Activated CD8-positive, alpha-beta memory T cell treated with anti-CD3 and anti-CD28 coated beads, Interleukin-2, amount 10 ng/mL, durations not matched to agents 7 days and 5 days (primary cell): ENCODE results near the gene TBCC. TPM values are rescaled to one million over a fixed set of nuclear protein-coding genes. Genes with fewer than 3 reads are reported as not detected.
A peak's percentile ranks its signal among the peaks of the same experiment; 100 is the strongest.
"Not testable (repeated sequence)": the region's sequence is repeated elsewhere in the genome, so short reads cannot be mapped to it uniquely, and the experiment has no call there.

Experiments
- ATAC-seq: fragments of 150-1000 bp; cut with Tn5 transposase; one replicate; pipeline ENCODE4 v1.10.0; 2021; ENCODE audit warnings: moderate library complexity
- CTCF ChIA-PET: fragments of 350-600 bp; sonication (Branson Sonifier 250); formaldehyde crosslinking; loops from one replicate; lab custom pipeline; 2021; ENCODE audit warnings: antibody characterized with exemption; lab: Charles Lee
- DNase-seq: peaks from one replicate; pipeline ENCODE4 v3.0.0-alpha.2; 2020
- H3K27ac Mint-ChIP-seq: one replicate; pipeline ENCODE4 v1.8.0; 2021; ENCODE audit warnings: mild to moderate bottlenecking, mixed read lengths
- H3K27me3 Mint-ChIP-seq: one replicate; pipeline ENCODE4 v1.8.0; 2021; ENCODE audit warnings: mixed read lengths
- H3K36me3 Mint-ChIP-seq: one replicate; pipeline ENCODE4 v1.8.0; 2021; ENCODE audit warnings: mild to moderate bottlenecking, mixed read lengths
- H3K4me1 Mint-ChIP-seq: one replicate; pipeline ENCODE4 v1.8.0; 2021; ENCODE audit warnings: mixed read lengths
- H3K4me3 Mint-ChIP-seq: one replicate; pipeline ENCODE4 v1.8.0; 2021; ENCODE audit warnings: mild to moderate bottlenecking, moderate library complexity, mixed read lengths
- H3K9me3 Mint-ChIP-seq: one replicate; pipeline ENCODE4 v1.8.0; 2022; ENCODE audit warnings: low read depth, mixed read lengths
- total RNA-seq, 2 experiments: library from RNA; stranded (reverse); gene quantifications; one replicate each; pipeline ENCODE4 v1.2.3, GENCODE V29; 2021

The TBCC gene
- total RNA-seq, 2 experiments from 2014 or later = 29.8 to 35.5 TPM

- CTCF ChIA-PET = interaction anchor here (0.9 to 4.5 kb wide), 6 partner anchors 9 to 218 kb away, joined by 3 to 37 read pairs (median 4); partner anchors contain the start of gene UBR2
- Mint-ChIP-seq H3K36me3 (peaks cover 17% of the 10 kb centered on the region), H3K9me3 (no peaks in the 10 kb centered on the region), H3K27ac (peak within 1 kb of the TSS; percentile 96), H3K27me3 (no peaks in the 10 kb centered on the region), H3K4me3 (peak within 1 kb of the TSS; percentile 93), H3K4me1 (peaks cover 42% of the 10 kb centered on the region)
- ATAC-seq = peak; percentile 33
- DNase-seq = peak; percentile 75
These were observed 36.1 kb upstream of the TBCC start, which contains the start of gene BICRAL for GRCh38 chr6:42781796-42782688. BICRAL (plus strand) TSS chr6:42782052; CDS start chr6:42822023, 39,971 bp downstream.

- Mint-ChIP-seq H3K4me3 (peak overlapping the region; percentile 93), H3K4me1 (peaks cover 48% of the 10 kb centered on the region), H3K9me3 (no peaks in the 10 kb centered on the region), H3K27me3 (no peaks in the 10 kb centered on the region), H3K36me3 (peaks cover 20% of the 10 kb centered on the region), H3K27ac (peak overlapping the region; percentile 96)
- no peak for ATAC-seq
- DNase-seq = no peak
- CTCF ChIA-PET = interaction anchor here (1.2 to 4.5 kb wide), 4 partner anchors 11 to 109 kb away, joined by 3 to 37 read pairs (median 4); a partner anchor contains a TSS
These were observed 35.6 kb upstream of the TBCC start for GRCh38 chr6:42781546-42781795.

GRCh38 chr6:42779521-42779920 lies 33.6 kb upstream of the TBCC start:
- DNase-seq (no peak), ATAC-seq (no peak)
- CTCF ChIA-PET = interaction anchor here (1.4 to 4.5 kb wide), 2 partner anchors 9 to 34 kb away, joined by 4 to 37 read pairs; partner anchors contain the start of gene TBCC
- H3K4me1 Mint-ChIP-seq = peaks cover 51% of the 10 kb centered on the region
- peak overlapping the region; percentile 52 for H3K27ac Mint-ChIP-seq
- H3K4me3 Mint-ChIP-seq = no peak overlapping the region
- no peaks in the 10 kb centered on the region for H3K27me3 Mint-ChIP-seq
- H3K36me3 Mint-ChIP-seq = peaks cover 16% of the 10 kb centered on the region
- H3K9me3 Mint-ChIP-seq = no peaks in the 10 kb centered on the region

- no peaks in the 10 kb centered on the region for H3K9me3 Mint-ChIP-seq
- peaks cover 6% of the 10 kb centered on the region for H3K36me3 Mint-ChIP-seq
- peaks cover 57% of the 10 kb centered on the region for H3K4me1 Mint-ChIP-seq
- H3K4me3 Mint-ChIP-seq = no peak overlapping the region
- no peak for ATAC-seq
- CTCF ChIA-PET = no interaction called here
- DNase-seq = no peak
- H3K27me3 Mint-ChIP-seq = no peaks in the 10 kb centered on the region
- H3K27ac Mint-ChIP-seq = no peak overlapping the region
These were observed 32.2 kb upstream of the TBCC start for GRCh38 chr6:42778122-42778521.

GRCh38 chr6:42777126-42777822 lies 31.4 kb upstream of the TBCC start:
- CTCF ChIA-PET = interaction anchor here (1.4 kb wide), 1 partner anchor 31 kb away, joined by 3 read pairs; the partner anchor contains the start of gene TBCC
- peak overlapping the region; percentile 78 for H3K27ac Mint-ChIP-seq
- peaks cover 6% of the 10 kb centered on the region for H3K36me3 Mint-ChIP-seq
- H3K27me3 Mint-ChIP-seq = no peaks in the 10 kb centered on the region
- ATAC-seq (no peak), DNase-seq (no peak)
- H3K9me3 Mint-ChIP-seq = no peaks in the 10 kb centered on the region
- peaks cover 63% of the 10 kb centered on the region for H3K4me1 Mint-ChIP-seq
- H3K4me3 Mint-ChIP-seq = no peak overlapping the region

GRCh38 chr6:42774821-42775487 lies 29.1 kb upstream of the TBCC start:
- peaks cover 72% of the 10 kb centered on the region for H3K4me1 Mint-ChIP-seq

GRCh38 chr6:42774201-42774600 lies 28.3 kb upstream of the TBCC start:
- peak overlapping the region; percentile 70 for H3K4me3 Mint-ChIP-seq
- peaks cover 8% of the 10 kb centered on the region for H3K36me3 Mint-ChIP-seq
- no peak for DNase-seq
- no peaks in the 10 kb centered on the region for H3K9me3 Mint-ChIP-seq
- peaks cover 72% of the 10 kb centered on the region for H3K4me1 Mint-ChIP-seq
- H3K27me3 Mint-ChIP-seq = no peaks in the 10 kb centered on the region
- peak overlapping the region; percentile 87 for H3K27ac Mint-ChIP-seq
- CTCF ChIA-PET = interaction anchor here (7.1 kb wide), 1 partner anchor 28 kb away, joined by 42 read pairs; the partner anchor contains the start of gene TBCC
- no peak for ATAC-seq

More at GRCh38 chr6:42774821-42775487, 29.1 kb upstream of the TBCC start:
- CTCF ChIA-PET = interaction anchor here (1.0 to 1.1 kb wide), 2 partner anchors 29 to 105 kb away, joined by 3 to 5 read pairs; partner anchors contain the start of genes RPL7L1 and TBCC
- DNase-seq (peak; percentile 70), ATAC-seq (peak; percentile 43)
- not testable (repeated sequence) for H3K9me3 Mint-ChIP-seq, H3K36me3 Mint-ChIP-seq, H3K27me3 Mint-ChIP-seq
- peak overlapping the region; percentile 70 for H3K4me3 Mint-ChIP-seq
- peak overlapping the region; percentile 87 for H3K27ac Mint-ChIP-seq

GRCh38 chr6:42771741-42772100 lies 25.8 kb upstream of the TBCC start:
- CTCF ChIA-PET = interaction anchor here (0.6 to 7.1 kb wide), 8 partner anchors 10 to 668 kb away, joined by 3 to 42 read pairs (median 4); partner anchors contain the start of genes BICRAL, RPL7L1 and TBCC
- peaks cover 55% of the 10 kb centered on the region for H3K4me1 Mint-ChIP-seq
- H3K36me3 Mint-ChIP-seq = peaks cover 7% of the 10 kb centered on the region
- no peaks in the 10 kb centered on the region for H3K27me3 Mint-ChIP-seq
- ATAC-seq (peak; percentile 24), DNase-seq (peak; percentile 67)
- H3K27ac Mint-ChIP-seq = peak overlapping the region; percentile 100
- H3K9me3 Mint-ChIP-seq = no peaks in the 10 kb centered on the region
- H3K4me3 Mint-ChIP-seq = peak overlapping the region; percentile 56

GRCh38 chr6:42769836-42770235 lies 23.9 kb upstream of the TBCC start:
- no peak overlapping the region for H3K4me3 Mint-ChIP-seq
- H3K9me3 Mint-ChIP-seq = no peaks in the 10 kb centered on the region
- no peak for ATAC-seq
- no peaks in the 10 kb centered on the region for H3K27me3 Mint-ChIP-seq
- CTCF ChIA-PET = interaction anchor here (1.3 to 7.1 kb wide), 3 partner anchors 12 to 44 kb away, joined by 3 to 42 read pairs (median 37); partner anchors contain the start of genes BICRAL and TBCC
- peaks cover 44% of the 10 kb centered on the region for H3K4me1 Mint-ChIP-seq
- H3K27ac Mint-ChIP-seq = peak overlapping the region; percentile 61
- DNase-seq = no peak
- H3K36me3 Mint-ChIP-seq = peaks cover 12% of the 10 kb centered on the region

GRCh38 chr6:42769051-42769450 lies 23.1 kb upstream of the TBCC start:
- Mint-ChIP-seq H3K27ac (no peak overlapping the region), H3K9me3 (no peaks in the 10 kb centered on the region), H3K27me3 (no peaks in the 10 kb centered on the region), H3K4me1 (peaks cover 36% of the 10 kb centered on the region), H3K4me3 (no peak overlapping the region), H3K36me3 (peaks cover 12% of the 10 kb centered on the region)
- CTCF ChIA-PET = interaction anchor here (0.8 to 7.1 kb wide), 4 partner anchors 11 to 23 kb away, joined by 3 to 42 read pairs (median 22); partner anchors contain the start of genes BICRAL and TBCC
- no peak for DNase-seq
- no peak for ATAC-seq

GRCh38 chr6:42766163-42766670 lies 20.3 kb upstream of the TBCC start:
- DNase-seq (no peak), ATAC-seq (no peak)
- H3K4me3 Mint-ChIP-seq = no peak overlapping the region
- H3K4me1 Mint-ChIP-seq = peaks cover 19% of the 10 kb centered on the region
- H3K27ac Mint-ChIP-seq = no peak overlapping the region
- no peaks in the 10 kb centered on the region for H3K27me3 Mint-ChIP-seq
- H3K36me3 Mint-ChIP-seq = peaks cover 15% of the 10 kb centered on the region
- H3K9me3 Mint-ChIP-seq = no peaks in the 10 kb centered on the region
- CTCF ChIA-PET = no interaction called here

- H3K4me1 Mint-ChIP-seq = peaks cover 9% of the 10 kb centered on the region
- CTCF ChIA-PET = interaction anchor here (1.2 kb wide), 1 partner anchor 9 kb away, joined by 3 read pairs; no protein-coding TSS in a partner anchor
These were observed 19.2 kb upstream of the TBCC start for GRCh38 chr6:42764911-42765648.

More at GRCh38 chr6:42764911-42765648, 19.2 kb upstream of the TBCC start:
- DNase-seq (no peak), ATAC-seq (no peak)
- Mint-ChIP-seq H3K27ac (no peak overlapping the region), H3K9me3 (no peaks in the 10 kb centered on the region), H3K36me3 (peaks cover 13% of the 10 kb centered on the region), H3K27me3 (no peaks in the 10 kb centered on the region), H3K4me3 (no peak overlapping the region)
